Stimulated activated CD4-positive, alpha-beta T cell treated with anti-CD3 and anti-CD28 coated beads, Interleukin-4, amount 100 ng/mL, for 4 hours (primary cell): ENCODE results near the gene MEI1.
A peak's percentile ranks its signal among the peaks of the same experiment; 100 is the strongest.

ENCODE experiments used
- DNase-seq, 2 experiments: peaks; one replicate each; pipeline ENCODE4 v3.0.0-alpha.2; 2020

MEI1 gene

DNA sequence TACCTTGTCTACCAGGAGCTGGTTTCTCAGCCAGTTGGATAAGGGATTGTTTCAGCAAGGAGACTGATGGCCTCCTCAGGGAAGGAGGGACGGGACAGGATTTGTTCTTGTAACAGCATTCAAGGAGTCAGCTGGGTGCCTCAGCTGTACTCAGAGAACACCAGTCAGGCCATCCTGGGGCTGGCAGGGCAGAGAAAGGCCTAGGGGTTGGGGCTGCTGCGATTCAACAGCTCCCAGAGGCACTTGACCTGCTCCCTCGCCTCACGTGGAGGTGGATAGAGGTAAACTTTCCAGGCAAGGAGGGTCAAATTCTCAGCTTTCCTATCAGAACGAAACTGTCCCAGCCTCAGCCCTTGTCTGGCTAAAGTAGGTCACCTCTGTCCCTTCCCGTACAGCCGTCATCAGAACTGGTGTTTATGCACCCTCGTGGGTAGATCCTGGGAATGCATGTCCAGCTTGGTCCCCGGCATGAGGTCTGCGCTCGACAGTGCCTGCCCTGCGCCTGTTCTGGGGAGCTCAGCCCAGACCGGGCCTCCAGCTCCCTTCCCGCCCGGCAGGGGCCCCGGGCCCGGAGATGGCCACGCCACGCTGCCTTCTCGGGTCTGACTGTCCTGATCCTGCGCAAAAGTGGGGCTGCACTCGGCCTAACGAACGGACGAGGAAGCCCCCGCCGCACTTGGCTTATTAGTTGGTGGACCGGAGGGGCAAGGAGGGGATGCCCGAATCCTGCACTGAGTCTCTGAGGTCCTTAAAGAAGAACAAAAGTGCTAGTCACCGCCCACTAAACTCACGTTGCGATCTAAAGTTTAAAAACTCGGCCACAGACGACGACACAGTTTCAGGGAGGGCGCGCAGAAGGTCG is 100.4 kb downstream of the MEI1 start:
- DNase-seq: no peak

DNA sequence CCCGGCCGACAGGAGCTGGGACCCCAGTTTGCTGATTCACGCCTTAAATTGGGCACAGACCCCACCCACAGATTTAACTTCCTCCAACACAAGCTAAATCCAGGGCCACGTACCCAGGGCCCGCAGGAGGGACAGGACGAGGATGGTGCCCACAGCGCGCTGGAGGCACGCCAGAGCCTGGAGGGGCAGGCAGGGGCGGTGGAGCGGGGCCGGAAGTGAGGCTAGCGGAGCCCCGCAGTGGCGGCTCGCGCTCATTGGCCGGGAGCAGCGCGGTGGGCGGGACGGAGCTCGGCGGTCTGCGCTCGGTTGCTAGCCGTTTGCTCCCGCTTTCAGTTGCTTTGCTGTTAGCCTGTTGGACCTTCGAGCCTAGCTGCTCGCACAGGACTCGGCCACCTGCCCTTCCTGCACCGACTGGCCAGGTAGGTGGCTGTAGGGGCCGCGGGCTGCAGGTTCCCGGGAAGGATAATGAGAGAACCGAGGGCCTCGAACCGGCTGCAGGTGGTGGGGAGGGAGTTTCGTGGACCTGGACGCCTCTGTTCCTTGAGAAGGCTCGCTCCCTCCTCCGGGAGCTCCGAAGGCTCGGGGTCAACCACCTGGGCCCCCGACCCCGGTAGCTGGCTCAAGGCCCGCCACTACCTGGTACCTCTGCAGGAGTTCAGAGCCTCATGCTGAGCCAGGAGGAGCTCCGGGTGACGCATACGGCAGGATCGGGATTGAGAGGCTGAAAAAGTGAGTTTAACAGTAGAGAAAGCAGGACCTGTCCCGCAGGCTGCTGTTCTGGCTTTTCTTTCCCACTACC is 101.2 kb downstream of the MEI1 start, which contains the start of gene CCDC134:
Gene CCDC134, plus strand, starts transcription at position 332 of the 799 bp plus-strand sequence. CDS start 8,212 bp downstream, outside the sequence.
- DNase-seq: peak; percentile 86 to 91

DNA sequence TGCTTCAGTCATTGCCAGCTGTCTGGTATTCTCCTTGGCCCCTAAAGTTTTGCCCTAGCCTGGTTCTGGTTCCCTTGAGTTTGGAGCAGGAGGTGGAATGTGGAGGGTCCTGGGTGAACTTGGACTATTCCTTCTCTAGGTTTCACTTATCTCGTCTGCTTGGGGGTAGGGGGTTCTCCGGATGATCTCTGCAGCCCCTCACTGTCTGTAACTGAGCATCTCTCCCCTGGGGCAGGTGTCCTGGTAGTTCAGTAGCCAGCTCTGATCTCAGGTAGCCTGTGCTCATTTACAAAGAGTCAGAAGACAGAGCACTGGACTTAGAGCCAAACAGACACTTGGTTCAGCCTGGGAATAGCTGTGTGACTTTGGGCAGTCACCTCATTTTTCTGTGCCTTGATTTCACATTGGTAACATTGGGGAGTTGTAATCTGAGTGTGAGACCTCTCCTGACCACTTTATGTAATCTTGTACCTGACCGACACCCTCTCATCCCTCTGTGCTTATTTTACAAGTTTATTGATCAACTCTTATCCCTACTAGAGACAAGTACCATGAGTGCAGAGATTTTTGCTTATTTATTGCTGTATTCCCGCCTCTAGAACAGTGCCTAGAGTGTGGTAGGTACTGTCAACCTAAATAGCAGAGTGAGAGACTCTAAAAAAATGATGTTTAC is 102.0 kb downstream of the MEI1 start:
- DNase-seq: no peak

DNA sequence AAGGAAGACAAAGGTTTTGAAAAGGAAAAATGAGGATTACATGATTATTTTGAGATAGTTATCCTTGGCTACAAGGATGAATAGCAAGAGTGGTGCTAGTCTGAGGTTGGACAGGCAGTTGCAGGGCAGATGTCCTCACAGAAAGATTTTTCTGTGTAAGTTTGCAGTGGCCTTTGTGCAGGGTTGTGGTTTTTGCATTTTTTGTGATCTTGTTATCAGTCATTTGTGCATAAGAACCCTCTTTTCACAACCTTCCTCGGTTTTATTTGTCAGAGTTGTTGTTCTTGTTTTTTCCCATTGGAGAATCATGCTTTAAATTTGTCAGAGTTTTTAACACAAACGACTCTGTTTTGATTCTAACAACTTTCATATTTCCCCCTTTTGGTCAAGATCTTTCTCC is 102.6 kb downstream of the MEI1 start:
- no peak for DNase-seq

DNA sequence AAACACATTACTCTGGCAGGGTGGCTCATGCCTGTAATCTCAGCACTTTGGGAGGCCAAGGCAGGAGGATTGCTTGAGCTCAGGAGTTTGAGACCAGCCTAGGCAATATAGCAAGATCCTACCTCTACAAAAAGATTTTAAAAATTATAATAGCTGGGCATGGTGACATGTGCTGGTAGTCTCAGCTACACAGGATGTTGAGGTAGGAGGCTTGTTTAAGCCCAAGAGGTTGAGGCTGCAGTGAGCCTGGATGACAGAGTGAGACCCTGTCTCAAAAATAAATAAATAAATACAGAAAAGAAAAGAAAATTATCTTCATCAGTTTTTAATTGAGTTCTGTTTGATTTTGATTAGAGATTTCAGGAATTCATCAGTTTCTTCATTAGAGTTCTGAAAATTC is 106.3 kb downstream of the MEI1 start:
- DNase-seq: no peak

DNA sequence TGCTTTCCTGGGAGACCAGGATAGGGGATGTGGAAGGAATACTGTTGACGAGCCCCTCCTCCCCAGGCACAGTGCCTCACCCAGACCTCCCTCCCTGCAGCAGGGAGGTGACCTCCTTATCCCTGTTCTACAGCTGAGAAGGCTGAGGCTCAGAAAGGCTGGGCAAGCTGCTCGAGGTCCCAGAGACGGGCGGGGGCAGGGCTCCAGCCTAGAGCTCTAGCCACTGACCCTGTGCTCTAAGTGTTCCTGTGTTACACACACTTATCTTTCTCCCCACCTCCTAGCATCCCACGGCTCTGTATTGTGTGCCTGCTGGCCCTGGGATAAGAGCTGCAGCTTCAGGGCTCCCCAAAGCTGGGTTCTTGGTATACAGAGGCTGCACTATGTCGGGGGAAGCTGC is 109.1 kb downstream of the MEI1 start:
- DNase-seq: no peak

DNA sequence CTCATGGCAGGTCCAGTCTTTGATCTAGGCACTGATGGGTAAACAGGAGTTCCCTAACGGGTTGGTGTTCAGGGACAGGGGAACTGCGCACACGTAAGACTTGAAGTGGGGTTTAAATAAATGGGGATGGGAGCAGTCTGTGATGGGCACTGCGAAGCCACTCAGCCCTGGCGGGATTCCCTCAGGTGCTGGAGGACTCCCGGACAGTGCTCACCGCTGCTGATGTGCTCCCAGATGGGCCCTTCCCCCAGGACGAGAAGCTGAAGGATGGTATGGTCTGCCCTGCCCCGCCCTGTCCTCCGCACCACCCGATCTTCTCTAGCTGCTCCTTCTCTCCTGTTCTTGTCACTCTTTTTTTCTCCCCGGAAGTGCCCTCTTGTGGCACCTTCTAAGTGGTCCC is 110.7 kb downstream of the MEI1 start:
- no peak for DNase-seq

DNA sequence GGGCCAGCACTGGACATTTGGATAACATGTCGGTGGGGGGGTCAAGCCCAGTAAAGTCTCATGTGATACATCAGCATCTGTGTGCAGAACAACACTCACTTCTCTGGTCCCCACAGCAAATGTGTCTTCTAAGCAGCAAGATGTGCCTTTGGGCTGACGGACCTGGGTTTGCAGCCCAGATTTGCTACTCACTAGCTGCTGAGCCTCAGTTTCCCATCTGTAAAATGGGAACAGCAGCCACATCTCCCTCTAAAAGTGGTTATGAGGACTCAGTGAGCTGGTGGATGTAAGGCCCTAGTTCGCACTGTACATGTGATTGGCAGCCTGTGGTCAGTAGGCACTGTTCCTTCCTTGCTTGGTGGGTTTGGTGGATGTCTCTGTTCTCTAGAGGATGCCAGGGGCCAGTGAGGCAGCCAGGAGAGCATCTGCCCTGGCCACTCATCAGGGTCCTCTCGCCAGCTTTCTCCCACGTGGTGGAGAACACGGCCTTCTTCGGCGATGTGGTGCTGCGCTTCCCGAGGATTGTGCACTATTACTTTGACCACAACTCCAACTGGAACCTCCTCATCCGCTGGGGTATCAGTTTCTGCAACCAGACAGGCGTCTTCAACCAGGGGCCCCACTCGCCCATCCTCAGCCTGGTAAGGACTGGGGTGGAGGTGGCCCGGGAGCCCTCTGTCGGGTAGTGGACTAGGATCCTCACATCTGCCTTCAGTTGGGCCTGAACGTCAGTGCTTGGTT is 113.7 kb downstream of the MEI1 start:
- DNase-seq: no peak

DNA sequence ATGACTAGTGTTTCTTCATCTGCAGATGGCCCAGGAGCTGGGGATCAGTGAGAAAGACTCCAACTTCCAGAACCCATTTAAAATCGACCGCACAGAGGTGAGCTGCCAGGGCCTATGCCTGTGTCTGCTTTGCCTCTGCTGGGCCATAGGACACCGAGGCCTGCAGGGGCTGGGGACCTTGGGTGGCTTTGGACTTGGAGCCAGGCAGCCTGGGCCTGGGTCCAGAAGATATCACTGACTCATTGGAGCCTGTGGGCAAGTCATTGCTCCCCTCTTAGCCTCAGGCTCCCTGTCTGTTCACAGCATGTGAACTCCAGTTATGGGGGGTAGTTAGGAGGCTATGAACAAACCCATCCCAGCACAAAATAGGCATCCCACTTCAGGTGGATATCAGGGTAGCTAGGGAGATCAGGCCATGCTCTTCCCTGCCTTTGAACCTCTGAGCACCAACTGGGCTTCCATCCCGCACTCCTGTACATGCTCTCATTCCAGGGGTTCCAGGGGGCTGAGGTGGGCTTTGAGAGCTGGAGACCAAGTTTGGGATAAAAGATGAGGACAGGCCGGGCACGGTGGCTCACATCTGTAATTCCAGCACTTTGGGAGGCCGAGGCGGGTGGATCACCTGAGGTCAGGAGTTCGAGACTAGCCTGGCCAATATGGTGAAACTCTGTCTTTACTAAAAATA is 114.6 kb downstream of the MEI1 start:
- DNase-seq: no peak

DNA sequence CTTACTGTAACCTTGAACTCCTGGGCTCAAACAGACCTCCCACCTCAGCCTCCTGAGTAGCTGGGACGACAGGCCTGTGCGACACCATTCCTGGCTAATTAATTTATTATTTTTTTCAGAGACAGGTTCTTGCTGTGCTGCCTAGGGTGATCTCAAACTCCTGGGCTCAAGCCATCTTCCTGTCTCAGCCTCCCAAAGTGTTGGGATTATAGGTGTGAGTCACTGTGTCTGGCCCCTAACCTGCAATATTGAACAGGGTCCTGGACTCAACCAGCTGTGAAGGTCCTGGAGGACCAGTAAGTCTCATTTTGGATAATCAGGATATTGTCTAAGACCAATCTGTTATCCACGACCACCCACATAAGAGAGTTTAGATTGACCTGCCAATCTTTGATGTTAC is 116.4 kb downstream of the MEI1 start:
- no peak for DNase-seq

DNA sequence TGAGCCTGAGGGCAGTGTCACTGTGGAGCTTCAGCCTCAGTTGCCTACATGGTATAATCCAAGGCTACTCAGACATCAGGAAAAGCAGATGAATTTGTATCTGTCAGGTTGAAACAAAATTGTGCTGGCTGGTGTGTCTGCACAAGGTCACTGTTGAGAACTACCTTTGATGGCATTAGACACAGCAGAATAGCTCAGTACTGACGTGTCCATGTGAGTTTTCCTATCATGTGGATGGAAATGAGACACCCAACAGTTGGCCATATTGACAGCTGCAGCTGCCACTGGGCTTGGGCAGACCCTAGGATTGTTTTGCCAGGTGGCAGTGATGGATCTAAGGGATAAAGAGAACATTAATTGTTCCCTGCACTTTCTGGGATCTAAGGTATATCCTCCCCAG is 116.9 kb downstream of the MEI1 start:
- DNase-seq: no peak

DNA sequence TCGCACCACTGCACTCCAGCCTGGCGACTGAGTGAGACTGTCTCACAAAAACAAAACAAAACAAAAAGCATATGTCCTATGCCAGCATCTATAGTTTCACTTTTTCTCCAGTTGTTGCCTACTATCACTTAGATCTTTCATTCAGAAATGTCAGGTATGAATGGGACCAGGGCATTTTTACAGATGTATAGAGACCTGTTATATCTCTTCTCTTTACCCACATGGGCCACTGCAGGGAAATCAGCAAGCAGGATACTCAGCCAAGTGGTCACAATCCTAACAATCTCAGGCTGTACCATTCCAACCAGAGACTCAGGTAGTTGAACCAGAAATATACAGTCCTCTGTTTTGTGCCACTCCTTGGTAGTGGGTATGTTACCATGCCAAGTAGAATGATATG is 117.6 kb downstream of the MEI1 start:
- DNase-seq: no peak

DNA sequence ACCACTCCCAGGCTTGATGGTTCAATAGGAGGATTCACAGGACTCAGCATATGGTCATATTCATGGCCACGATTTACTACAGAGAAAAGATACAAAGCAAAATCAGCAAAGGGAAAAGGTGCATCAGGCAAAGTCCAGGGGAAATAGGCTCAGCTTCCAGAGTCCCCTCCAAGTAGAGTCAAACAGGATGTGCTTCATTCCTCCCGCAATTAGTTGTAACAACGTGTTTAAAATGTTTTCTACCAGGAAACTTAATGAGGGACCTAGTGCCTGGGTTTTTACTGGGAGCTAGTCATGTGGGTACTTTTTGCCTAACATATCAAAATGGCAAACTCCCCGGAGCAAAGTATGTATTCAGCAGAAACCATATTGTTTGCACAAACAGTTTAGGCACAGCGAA is 118.7 kb downstream of the MEI1 start:
- DNase-seq: no peak

DNA sequence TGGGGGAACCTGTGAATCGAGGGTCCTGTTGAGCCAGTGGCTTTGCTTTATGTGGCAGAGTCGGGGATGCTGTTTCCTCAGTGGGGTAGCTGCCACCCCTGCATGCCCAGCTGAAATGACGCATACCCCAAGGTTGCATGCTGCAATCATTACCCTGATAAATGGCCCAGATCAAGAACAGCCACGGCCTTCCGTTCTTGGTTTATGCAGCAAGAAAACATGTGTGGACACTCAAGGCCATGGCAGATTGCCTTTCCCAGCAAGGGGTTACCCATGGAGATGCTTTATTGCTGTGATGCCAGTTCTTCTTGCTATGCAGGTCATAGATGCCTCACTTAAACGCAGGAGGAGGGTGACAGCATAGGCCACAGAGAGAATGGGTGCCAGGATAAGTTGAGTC is 119.3 kb downstream of the MEI1 start:
- DNase-seq: no peak

DNA sequence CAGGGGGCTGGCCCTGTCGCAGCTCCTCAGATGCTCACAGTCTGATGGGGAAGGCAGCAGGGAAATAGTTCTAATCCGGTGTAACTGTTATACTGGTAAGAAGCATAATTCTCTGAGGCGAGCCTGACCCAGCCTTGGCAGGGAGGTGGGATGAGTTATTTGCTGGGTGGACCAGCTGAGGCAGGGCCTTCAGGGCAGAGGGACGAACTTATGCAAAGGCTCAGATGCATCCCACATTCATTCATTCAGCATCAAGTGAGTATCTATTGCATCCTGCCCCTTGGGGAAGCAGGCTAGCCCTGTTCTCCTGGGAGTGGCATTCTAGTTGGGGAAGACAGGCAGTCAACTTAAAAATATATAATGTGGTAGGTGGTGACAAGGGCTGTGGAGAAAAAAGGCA is 120.0 kb downstream of the MEI1 start:
- no peak for DNase-seq

DNA sequence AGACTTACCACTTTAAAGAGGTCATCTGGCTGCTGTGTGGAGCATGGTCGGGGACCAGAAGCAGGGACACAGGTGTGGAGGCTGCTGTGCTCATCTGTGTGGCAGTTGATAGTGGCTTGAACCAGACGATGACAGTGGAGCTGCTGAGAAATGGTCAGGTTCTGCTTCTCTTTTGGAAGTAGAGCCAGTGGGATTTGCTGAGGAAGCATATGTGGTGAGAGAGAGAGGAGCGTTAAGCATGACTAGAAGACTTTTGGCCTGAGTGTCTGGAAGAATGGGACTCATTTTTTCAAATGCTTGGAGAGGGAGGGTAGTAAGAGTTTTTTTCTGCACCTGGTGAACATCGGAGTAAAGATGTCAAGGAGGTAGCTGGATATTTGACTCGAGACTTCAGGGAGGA is 121.1 kb downstream of the MEI1 start:
- DNase-seq: no peak

DNA sequence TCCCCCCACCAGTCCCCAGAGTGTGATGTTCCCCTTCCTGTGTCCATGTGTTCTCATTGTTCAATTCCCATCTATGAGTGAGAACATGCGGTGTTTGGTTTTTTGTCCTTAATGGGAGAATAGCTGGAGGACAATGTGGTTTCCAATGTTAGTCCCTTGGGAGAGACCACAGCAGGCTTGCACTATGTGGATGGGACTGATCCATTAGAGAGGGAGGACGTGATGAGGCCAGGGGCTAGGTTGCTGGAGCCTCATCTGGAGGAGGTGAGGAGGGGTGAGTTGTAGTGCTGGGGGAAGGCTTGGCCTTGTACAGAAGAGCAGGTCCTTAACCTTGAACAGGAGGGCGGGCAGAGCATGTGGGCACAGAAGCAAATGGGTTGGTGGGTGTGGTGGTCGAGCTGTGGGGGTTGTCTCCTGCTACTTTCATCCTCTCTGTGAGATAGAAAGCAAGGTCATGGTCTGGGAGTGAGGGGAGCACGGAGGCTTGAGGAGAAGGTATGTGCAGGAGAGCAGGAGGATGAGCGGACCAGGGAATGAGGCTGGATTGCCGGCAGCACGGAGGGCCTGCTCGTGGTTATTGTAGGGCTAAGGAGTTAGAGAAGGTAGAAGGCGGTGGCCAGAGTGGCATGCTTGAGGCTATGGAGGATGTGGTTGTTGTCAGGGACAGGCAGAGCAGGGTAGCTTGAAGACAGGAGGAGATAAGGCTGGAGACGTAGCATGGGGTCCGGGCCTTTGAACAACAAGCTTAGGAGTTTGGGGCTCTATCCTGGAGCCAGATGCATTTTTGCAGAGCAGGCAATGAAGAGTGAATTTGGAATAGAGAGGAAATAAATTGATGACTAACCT is 122.4 kb downstream of the MEI1 start:
- no peak for DNase-seq

DNA sequence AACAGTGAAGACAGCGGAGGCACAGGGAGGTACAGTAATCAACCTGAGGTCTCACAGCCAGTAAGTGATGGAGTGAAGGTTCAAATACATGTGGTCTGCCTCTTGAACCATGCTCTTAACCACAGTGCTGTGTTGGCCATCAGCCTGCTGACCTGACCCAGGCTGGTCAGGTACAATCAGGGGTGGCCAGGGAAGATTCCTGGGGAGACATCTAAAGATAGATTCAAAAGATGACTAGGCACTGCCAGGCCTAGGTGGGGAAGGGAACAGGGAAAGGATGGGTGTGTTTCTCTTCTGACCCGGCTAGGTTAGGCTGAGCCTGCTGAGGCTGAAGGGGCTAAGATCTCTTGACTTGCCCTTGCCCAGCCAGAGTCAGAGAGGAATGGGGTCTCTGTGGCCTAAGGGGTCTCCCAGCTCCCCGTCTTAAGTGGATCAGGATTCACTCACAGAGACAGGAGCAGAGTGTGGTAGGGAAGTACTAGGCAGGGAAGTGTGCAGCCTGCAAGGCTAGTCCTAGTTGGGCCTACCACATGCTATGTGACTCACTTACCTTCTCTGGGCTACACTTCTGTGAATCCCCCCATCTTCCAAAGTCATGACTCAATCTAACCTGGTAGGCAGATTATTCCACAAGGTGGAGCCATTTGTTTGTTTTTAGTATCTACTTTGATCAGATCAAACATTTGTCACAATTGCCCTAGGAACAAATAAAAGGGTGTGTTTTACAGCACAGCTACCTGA is 123.2 kb downstream of the MEI1 start:
- DNase-seq: peak; percentile 24 to 55

DNA sequence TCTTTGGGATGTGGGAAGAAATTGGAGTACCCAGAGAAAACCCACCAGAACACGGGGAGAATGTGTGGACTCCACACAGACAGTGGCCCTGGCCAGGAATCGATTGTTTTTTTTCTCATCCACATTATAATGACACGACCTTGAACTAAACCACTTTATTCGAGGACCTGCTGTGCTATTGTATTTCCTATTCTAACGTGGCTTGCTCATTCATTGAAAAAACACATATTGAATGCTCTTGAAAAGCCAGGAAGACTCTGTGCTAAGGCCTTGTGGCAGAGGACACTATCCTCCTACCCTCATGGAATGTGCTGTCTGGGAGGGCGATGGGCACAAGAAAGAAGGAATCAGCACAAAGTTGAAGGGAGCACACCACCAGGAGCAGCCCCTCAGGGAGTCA is 124.5 kb downstream of the MEI1 start:
- DNase-seq: no peak

DNA sequence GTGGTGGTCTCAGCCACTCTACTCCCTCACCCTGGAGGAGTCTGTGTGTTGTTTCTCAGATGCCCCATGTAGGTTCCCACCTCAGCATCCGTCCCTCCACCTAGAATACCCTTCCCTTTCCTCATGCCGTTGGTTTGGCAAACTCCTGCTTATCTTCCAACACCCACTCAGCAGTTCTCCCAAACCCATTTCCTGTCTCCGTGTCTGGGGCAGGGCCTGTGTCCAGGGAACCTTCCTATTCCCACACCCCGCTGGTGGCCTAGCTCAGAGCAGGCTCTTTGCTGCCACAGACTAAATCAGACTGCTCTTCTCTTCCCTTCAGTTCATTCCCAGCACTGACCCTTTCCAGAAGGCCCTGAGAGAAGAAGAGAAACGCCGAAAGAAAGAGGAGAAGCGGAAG is 126.1 kb downstream of the MEI1 start:
- no peak for DNase-seq

DNA sequence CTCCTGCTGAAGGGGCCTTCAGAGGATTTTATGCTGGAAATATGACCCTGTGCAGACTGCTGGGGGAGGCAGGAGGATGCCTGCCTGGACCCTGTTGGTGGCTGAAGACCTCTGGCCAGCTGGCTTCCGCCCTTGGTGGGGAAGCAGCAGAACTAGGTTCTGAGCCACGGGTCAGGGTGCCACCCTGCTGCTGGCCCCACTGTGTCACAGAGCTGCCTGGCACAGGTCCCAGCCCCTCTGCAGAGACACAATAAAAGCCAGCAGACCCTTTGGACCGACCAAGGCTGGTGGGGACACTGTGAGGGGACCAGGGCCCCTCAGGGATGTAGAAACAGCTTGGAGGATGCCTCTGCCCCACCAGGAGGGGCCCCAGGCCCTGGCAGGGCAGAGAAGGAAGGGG is 126.7 kb downstream of the MEI1 start:
- DNase-seq: no peak
